ENCODE measurements around the gene INPP5K.

The INPP5K gene

GRCh38 chr17:1488826-1489270 lies 27.6 kb downstream of the INPP5K start:
- POLR2A ChIA-PET = interaction anchor here (1.3 to 3.7 kb wide), 3 partner anchors 27 to 89 kb away, joined by 4 to 18 read pairs (median 5); partner anchors contain the start of genes CRK, INPP5K and YWHAE

DNA sequence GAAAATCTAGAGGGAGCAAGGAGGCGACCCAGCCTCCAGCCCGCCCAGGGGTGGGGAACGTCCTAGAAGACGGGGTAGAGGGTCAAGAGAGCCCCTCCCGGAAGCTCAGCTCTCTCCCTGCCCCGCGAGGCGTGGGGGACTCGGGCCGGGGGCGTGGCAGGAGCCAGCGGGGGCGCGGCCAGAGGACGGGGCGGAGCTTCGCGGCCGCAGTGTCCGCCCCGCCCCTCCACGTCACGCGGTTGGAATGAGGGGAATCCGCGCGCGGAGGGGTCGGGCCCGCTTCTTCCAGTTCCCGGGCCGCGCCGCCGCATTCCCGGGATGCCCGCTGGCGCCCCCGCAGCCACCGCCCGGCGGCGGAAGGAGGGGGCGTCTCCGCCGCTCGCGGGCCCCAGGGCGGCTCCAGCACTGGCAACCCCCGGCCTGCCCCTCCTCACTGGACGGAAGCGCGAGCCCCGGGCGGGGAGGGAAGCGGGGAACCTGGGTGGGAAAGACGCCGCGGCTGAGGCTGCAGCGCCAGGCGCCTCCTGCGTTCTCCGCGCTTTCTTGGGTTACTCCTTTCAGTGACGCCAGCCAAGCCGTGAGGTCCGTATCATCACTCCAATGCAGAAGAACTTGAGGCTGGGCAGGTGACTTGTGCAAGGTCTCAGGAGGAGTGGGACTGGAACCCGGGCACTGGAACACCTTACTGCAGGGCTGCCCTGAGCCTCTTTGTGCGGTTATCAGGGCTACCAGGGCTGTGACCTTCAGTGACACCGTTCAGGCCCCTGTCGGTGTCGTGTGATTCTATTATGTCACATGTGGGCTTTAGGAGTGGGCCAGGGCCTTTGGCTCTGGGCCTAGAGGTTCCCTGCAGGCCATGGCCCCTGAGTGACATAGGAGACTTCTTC lies 28.2 kb downstream of the INPP5K start:
- TF ChIP-seq SP1 (IDR thresholded peaks at IDR 0.05) (no peak), HDGF (IDR thresholded peaks at IDR 0.05; ENCODE audit: borderline replicate concordance) (0 out of 2 replicates have a peak, but pooled peaks have one; percentile 36), NFRKB (IDR thresholded peaks at IDR 0.05) (no peak)
- peak; percentile 84 for DNase-seq (ENCODE audit: extremely low spot score)
- POLR2A ChIA-PET = interaction anchor here (0.6 to 3.7 kb wide), 4 partner anchors 25 to 88 kb away, joined by 3 to 18 read pairs (median 4); partner anchors contain the start of genes CRK, INPP5K and YWHAE
- CTCF ChIA-PET = interaction anchor here (0.8 kb wide), 1 partner anchor 123 kb away, joined by 3 read pairs; no protein-coding TSS in a partner anchor

More at GRCh38 chr17:1488826-1489270, 27.6 kb downstream of the INPP5K start:
- no peak for TF ChIP-seq CTBP1 (IDR thresholded peaks at IDR 0.05; ENCODE audit: borderline replicate concordance)
- no peak for TF ChIP-seq TARDBP (IDR thresholded peaks at IDR 0.05)
- CTCF ChIA-PET = no interaction called here
- DNase-seq (ENCODE audit: extremely low spot score) = no peak

- ChIA-PET CTCF (no interaction called here), POLR2A (interaction anchor here (0.6 to 3.7 kb wide), 6 partner anchors 24 to 122 kb away, joined by 3 to 18 read pairs (median 4); partner anchors contain the start of genes CRK, INPP5K and YWHAE)
- DNase-seq (ENCODE audit: extremely low spot score) = peak; percentile 33
- TF ChIP-seq LEF1 (IDR thresholded peaks at IDR 0.05; ENCODE audit: borderline replicate concordance) = no peak
- TF ChIP-seq ZNF384 (IDR thresholded peaks at IDR 0.05) = no peak
- TF ChIP-seq BHLHE40 (IDR thresholded peaks at IDR 0.05; ENCODE audit: borderline replicate concordance) = no peak
- TF ChIP-seq L3MBTL2 (conservative IDR thresholded peaks at IDR 0.05) = no peak; the same call in 1 of the 2 replicates
- TF ChIP-seq CTBP1 (IDR thresholded peaks at IDR 0.05; ENCODE audit: borderline replicate concordance) = no peak
- 0 out of 2 replicates have a peak, but pooled peaks have one; percentile 32 for TF ChIP-seq HDGF (IDR thresholded peaks at IDR 0.05; ENCODE audit: borderline replicate concordance)
Measured at GRCh38 chr17:1486802-1487695, 29.4 kb downstream of the INPP5K start.

- POLR2A ChIA-PET = interaction anchor here (0.6 kb wide), 2 partner anchors 30 to 120 kb away, joined by 3 read pairs; no protein-coding TSS in a partner anchor
- DNase-seq (ENCODE audit: extremely low spot score) = peak; percentile 52
- TF ChIP-seq LEF1 (IDR thresholded peaks at IDR 0.05; ENCODE audit: borderline replicate concordance) (no peak), L3MBTL2 (conservative IDR thresholded peaks at IDR 0.05) (peak; percentile 25; the same call in 1 of the 2 replicates)
- TF ChIP-seq, protein P1, sequence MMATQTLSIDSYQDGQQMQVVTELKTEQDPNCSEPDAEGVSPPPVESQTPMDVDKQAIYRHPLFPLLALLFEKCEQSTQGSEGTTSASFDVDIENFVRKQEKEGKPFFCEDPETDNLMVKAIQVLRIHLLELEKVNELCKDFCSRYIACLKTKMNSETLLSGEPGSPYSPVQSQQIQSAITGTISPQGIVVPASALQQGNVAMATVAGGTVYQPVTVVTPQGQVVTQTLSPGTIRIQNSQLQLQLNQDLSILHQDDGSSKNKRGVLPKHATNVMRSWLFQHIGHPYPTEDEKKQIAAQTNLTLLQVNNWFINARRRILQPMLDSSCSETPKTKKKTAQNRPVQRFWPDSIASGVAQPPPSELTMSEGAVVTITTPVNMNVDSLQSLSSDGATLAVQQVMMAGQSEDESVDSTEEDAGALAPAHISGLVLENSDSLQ (IDR thresholded peaks at IDR 0.05) = no peak
- CTCF ChIA-PET = no interaction called here
Measured at GRCh38 chr17:1485423-1486376, 30.7 kb downstream of the INPP5K start.

- TF ChIP-seq ZNF384 (IDR thresholded peaks at IDR 0.05) = no peak
- TF ChIP-seq SP1 (IDR thresholded peaks at IDR 0.05) = no peak
- TF ChIP-seq BHLHE40 (IDR thresholded peaks at IDR 0.05; ENCODE audit: borderline replicate concordance) = no peak
- ChIA-PET CTCF (no interaction called here), POLR2A (no interaction called here)
- peak; percentile 27 for DNase-seq (ENCODE audit: extremely low spot score)
Measured at GRCh38 chr17:1484676-1485422, 31.6 kb downstream of the INPP5K start.

- TF ChIP-seq L3MBTL2 (conservative IDR thresholded peaks at IDR 0.05) (no peak), ELF4 (IDR thresholded peaks at IDR 0.05) (no peak), FOXM1 (IDR thresholded peaks at IDR 0.05; ENCODE audit: borderline replicate concordance) (no peak), FOXK2 (IDR thresholded peaks at IDR 0.05) (no peak), ZNF384 (IDR thresholded peaks at IDR 0.05) (no peak), CTBP1 (IDR thresholded peaks at IDR 0.05; ENCODE audit: borderline replicate concordance) (no peak), FOXA1 (IDR thresholded peaks at IDR 0.05) (no peak), NFRKB (IDR thresholded peaks at IDR 0.05) (no peak), SP1 (IDR thresholded peaks at IDR 0.05) (no peak), BHLHE40 (IDR thresholded peaks at IDR 0.05; ENCODE audit: borderline replicate concordance) (no peak), SUZ12 (IDR thresholded peaks at IDR 0.05) (no peak), LEF1 (IDR thresholded peaks at IDR 0.05; ENCODE audit: borderline replicate concordance) (no peak), TARDBP (IDR thresholded peaks at IDR 0.05) (no peak), HDGF (IDR thresholded peaks at IDR 0.05; ENCODE audit: borderline replicate concordance) (no peak), ARNT (IDR thresholded peaks at IDR 0.05) (no peak)
- TF ChIP-seq, protein P1 (IDR thresholded peaks at IDR 0.05) = no peak
- no peak for DNase-seq (ENCODE audit: extremely low spot score)
- ChIA-PET CTCF (no interaction called here), POLR2A (no interaction called here)
Measured at GRCh38 chr17:1484060-1484535, 32.3 kb downstream of the INPP5K start.

Data from HEK293T (cell line).